Gastroesophageal sphincter (tissue), 4 donors: ENCODE results near the gene PMM1. TPM values are rescaled to one million over a fixed set of nuclear protein-coding genes. Genes with fewer than 3 reads are reported as not detected.

Source experiments
- ATAC-seq: fragments of 150-250 bp; one replicate; pipeline ENCODE4 v1.9.1; 2016; ENCODE audit warnings: mild to moderate bottlenecking, moderate library complexity
- H3K27ac ChIP-seq, 4 donors: fragments of 200-600 bp; sonication (generic) in 3 of 4; 1 replicate in 3 of 4; 2 replicates in 1 of 4; pipeline ENCODE4 v1.5.1; 2016 to 2019
- H3K27me3 ChIP-seq: fragments of 200-600 bp; sonication (generic); one replicate; pipeline ENCODE4 v1.5.1; 2019
- H3K36me3 ChIP-seq, 2 donors: fragments of 200-600 bp; sonication (generic); one replicate each; pipeline ENCODE4 v1.5.1; 2019; ENCODE audit warnings: control low read depth in 1 of 2
- H3K4me1 ChIP-seq, 3 donors: fragments of 200-600 bp; sonication (generic); 1 replicate in 2 of 3; 2 replicates in 1 of 3; pipeline ENCODE4 v1.5.1; 2016 to 2019; ENCODE audit warnings: control low read depth in 2 of 3
- H3K4me3 ChIP-seq, 2 donors: fragments of 200-600 bp; sonication (generic); one replicate each; pipeline ENCODE4 v1.5.1; 2019; ENCODE audit warnings: mild to moderate bottlenecking in 1 of 2, moderate library complexity in 1 of 2
- H3K9me3 ChIP-seq, 3 donors: fragments of 200-600 bp; sonication (generic); one replicate each; pipeline ENCODE4 v1.5.1; 2017 to 2019; ENCODE audit warnings: control low read depth in 2 of 3
- CTCF ChIP-seq, 4 experiments: fragments of 200-600 bp in 2 of 4; fragments of 450-650 bp in 2 of 4; sonication (generic) in 1 of 4; IDR thresholded peaks; one replicate each; pipeline ENCODE4 v1.5.1; 2017 to 2019; ENCODE audit warnings: antibody characterized with exemption in 4 of 4, mild to moderate bottlenecking in 2 of 4, moderate library complexity in 2 of 4
- EP300 ChIP-seq: sonication (generic); formaldehyde crosslinking; IDR thresholded peaks from one replicate; pipeline ENCODE4 v1.6.1; 2017; ENCODE audit warnings: antibody characterized with exemption, mild to moderate bottlenecking
- POLR2A ChIP-seq, 2 donors: fragments of 450-650 bp; IDR thresholded peaks; one replicate each; pipeline ENCODE4 v1.6.1; 2017; ENCODE audit warnings: antibody characterized with exemption in 2 of 2, mild to moderate bottlenecking in 2 of 2, moderate library complexity in 1 of 2
- POLR2AphosphoS5 ChIP-seq: sonication (generic); formaldehyde crosslinking; IDR thresholded peaks from one replicate; pipeline ENCODE4 v1.6.1; 2017; ENCODE audit warnings: antibody characterized with exemption
- WGBS, 2 donors: methylation state at CpG; one replicate each; pipeline ENCODE4 v1.1.5; 2018; ENCODE audit warnings: low coverage in 1 of 2; 5-methylcytosine and 5-hydroxymethylcytosine counted together
- total RNA-seq, 4 donors: library from RNA; depleted of rRNA; stranded (reverse); fragments of >200 nt; gene quantifications; one replicate each; pipeline ENCODE4 v1.1.0, GENCODE V29; 2016

PMM1 gene
- total RNA-seq, 4 donors from 2014 or later = 32.7 to 42.5 (median 37.1) TPM

- H3K27ac ChIP-seq = no peak overlapping the region
- no peaks in the 10 kb centered on the region for H3K9me3 ChIP-seq
- H3K4me1 ChIP-seq = peaks cover 0 to 21% (median 0%) of the 10 kb centered on the region in 3 donors
- H3K36me3 ChIP-seq = peaks cover 0 to 66% of the 10 kb centered on the region in 2 donors
- TF ChIP-seq POLR2AphosphoS5 = no peak
- no peak for TF ChIP-seq EP300
- TF ChIP-seq CTCF (IDR thresholded peaks at IDR 0.05) = no peak
- no peak for TF ChIP-seq POLR2A (IDR thresholded peaks at IDR 0.05)
- no peaks in the 10 kb centered on the region for H3K27me3 ChIP-seq
- no peak overlapping the region for H3K4me3 ChIP-seq
- ATAC-seq = no peak
- WGBS, 2 donors = 67 to 100% methylated on average over 1 of the region's 6 CpGs
Measured at GRCh38 chr22:41584881-41585280, 4.8 kb downstream of the PMM1 start.

- TF ChIP-seq POLR2AphosphoS5 = no peak
- no peak overlapping the region for H3K27ac ChIP-seq
- ATAC-seq = no peak
- peaks cover 0 to 88% of the 10 kb centered on the region in 2 donors for H3K36me3 ChIP-seq
- no peak overlapping the region for H3K4me3 ChIP-seq
- H3K27me3 ChIP-seq = no peaks in the 10 kb centered on the region
- H3K9me3 ChIP-seq = no peaks in the 10 kb centered on the region
- WGBS, 2 donors = 78 to 89% methylated on average over 6 to 8 of the region's 8 CpGs
- H3K4me1 ChIP-seq = peaks cover 0 to 6% (median 0%) of the 10 kb centered on the region in 3 donors
Measured at GRCh38 chr22:41582694-41583093, 6.9 kb downstream of the PMM1 start.

GRCh38 chr22:41579997-41580355 lies 9.7 kb downstream of the PMM1 start:
- TF ChIP-seq EP300 (no peak), CTCF (IDR thresholded peaks at IDR 0.05) (no peak), POLR2AphosphoS5 (no peak), POLR2A (IDR thresholded peaks at IDR 0.05) (no peak)
- WGBS, 2 donors = no CpG with 5 or more reads among the region's 6 CpGs
- Histone ChIP-seq H3K4me3 (no peak overlapping the region), H3K27ac (no peak overlapping the region), H3K36me3 (peaks cover 0 to 90% of the 10 kb centered on the region in 2 donors), H3K4me1 (peaks cover 0 to 7% (median 3%) of the 10 kb centered on the region in 3 donors), H3K9me3 (no peaks in the 10 kb centered on the region), H3K27me3 (no peaks in the 10 kb centered on the region)
- ATAC-seq = no peak

- peaks cover 0 to 85% of the 10 kb centered on the region in 2 donors for H3K36me3 ChIP-seq
- H3K9me3 ChIP-seq = no peaks in the 10 kb centered on the region
- ATAC-seq = no peak
- WGBS, 2 donors = 81% methylated on average over 4 of the region's 12 CpGs; no CpG with 5 or more reads in 1 of the 2 donors
- TF ChIP-seq POLR2AphosphoS5 = no peak
- TF ChIP-seq CTCF (IDR thresholded peaks at IDR 0.05) = no peak
- TF ChIP-seq POLR2A (IDR thresholded peaks at IDR 0.05) = no peak
- no peak for TF ChIP-seq EP300
- H3K4me3 ChIP-seq = no peak overlapping the region
- H3K27ac ChIP-seq = no peak overlapping the region
- H3K27me3 ChIP-seq = no peaks in the 10 kb centered on the region
- H3K4me1 ChIP-seq = peaks cover 0 to 13% (median 5%) of the 10 kb centered on the region in 3 donors
Measured at GRCh38 chr22:41579297-41579996, 10.2 kb downstream of the PMM1 start.

GRCh38 chr22:41578818-41579217 lies 10.8 kb downstream of the PMM1 start:
- TF ChIP-seq EP300 (no peak), POLR2A (IDR thresholded peaks at IDR 0.05) (no peak), CTCF (IDR thresholded peaks at IDR 0.05) (no peak), POLR2AphosphoS5 (no peak)
- Histone ChIP-seq H3K36me3 (peaks cover 0 to 79% of the 10 kb centered on the region in 2 donors), H3K27ac (no peak overlapping the region), H3K27me3 (no peaks in the 10 kb centered on the region), H3K4me3 (no peak overlapping the region), H3K9me3 (no peaks in the 10 kb centered on the region), H3K4me1 (peaks cover 0 to 19% (median 5%) of the 10 kb centered on the region in 3 donors)
- no peak for ATAC-seq
- 90% methylated on average over 3 of the region's 9 CpGs; no CpG with 5 or more reads in 1 of the 2 donors for WGBS, 2 donors
